ENCODE measurements around the gene IKBKE. TPM values are rescaled to one million over a fixed set of nuclear protein-coding genes. Genes with fewer than 3 reads are reported as not detected.

IKBKE gene
- polyA plus RNA-seq, 1 donor from 2014 or later: not detected

GRCh38 chr1:206451134-206451686 lies 19.1 kb upstream of the IKBKE start:
- H4K20me1 ChIP-seq (ENCODE audit: insufficient read depth): no peaks in the 10 kb centered on the region
- H3K79me2 ChIP-seq (replicated peaks; ENCODE audit: insufficient read depth, low read length): no peaks in the 10 kb centered on the region
- H3F3A ChIP-seq (ENCODE audit: insufficient read depth, low read length, poor library complexity, severe bottlenecking): no peaks in the 10 kb centered on the region
- H3K4me3 ChIP-seq (ENCODE audit: low read length): no peak overlapping the region
- H3K9ac ChIP-seq (ENCODE audit: low read length): no peak overlapping the region
- no peaks in the 10 kb centered on the region for H3K9me3 ChIP-seq (ENCODE audit: low read length)
- no peak overlapping the region for H3K4me2 ChIP-seq (ENCODE audit: low read length)
- peaks cover 8% of the 10 kb centered on the region for H3K36me3 ChIP-seq (ENCODE audit: insufficient read depth, low read length)
- no peaks in the 10 kb centered on the region for H3K27me3 ChIP-seq (ENCODE audit: insufficient read depth, low read depth, low read length)
- TF ChIP-seq MXI1 (conservative IDR thresholded peaks at IDR 0.05; ENCODE audit: poor library complexity, severe bottlenecking) (no peak), SMC3 (conservative IDR thresholded peaks at IDR 0.05; ENCODE audit: poor library complexity) (no peak), RAD21 (conservative IDR thresholded peaks at IDR 0.05) (no peak), EZH2 (IDR thresholded peaks at IDR 0.05; ENCODE audit: borderline replicate concordance, insufficient read depth, low read length, poor library complexity, severe bottlenecking) (no peak), POLR2AphosphoS5 (IDR thresholded peaks at IDR 0.05) (no peak), CTCF (IDR thresholded peaks at IDR 0.05; ENCODE audit: poor library complexity, severe bottlenecking) (no peak), TAF1 (IDR thresholded peaks at IDR 0.05; ENCODE audit: low read depth) (no peak), EP300 (conservative IDR thresholded peaks at IDR 0.05; ENCODE audit: poor library complexity, severe bottlenecking) (no peak), REST (IDR thresholded peaks at IDR 0.05; ENCODE audit: borderline replicate concordance) (no peak)
- H3K9me2 ChIP-seq (ENCODE audit: insufficient read depth, low read length): no peaks in the 10 kb centered on the region
- no peak overlapping the region for H3K27ac ChIP-seq (ENCODE audit: low read length)
- no peak overlapping the region for H2AFZ ChIP-seq (ENCODE audit: low read depth, low read length)

- no peak overlapping the region for H3K4me2 ChIP-seq (ENCODE audit: low read length)
- no peaks in the 10 kb centered on the region for H4K20me1 ChIP-seq (ENCODE audit: insufficient read depth)
- H3F3A ChIP-seq (ENCODE audit: insufficient read depth, low read length, poor library complexity, severe bottlenecking): no peaks in the 10 kb centered on the region
- H3K27me3 ChIP-seq (ENCODE audit: insufficient read depth, low read depth, low read length): no peaks in the 10 kb centered on the region
- H3K27ac ChIP-seq (ENCODE audit: low read length): no peak overlapping the region
- no peaks in the 10 kb centered on the region for H3K79me2 ChIP-seq (replicated peaks; ENCODE audit: insufficient read depth, low read length)
- H2AFZ ChIP-seq (ENCODE audit: low read depth, low read length): no peak overlapping the region
- H3K36me3 ChIP-seq (ENCODE audit: insufficient read depth, low read length): peaks cover 8% of the 10 kb centered on the region
- no peaks in the 10 kb centered on the region for H3K9me2 ChIP-seq (ENCODE audit: insufficient read depth, low read length)
- TF ChIP-seq POLR2AphosphoS5 (IDR thresholded peaks at IDR 0.05) (no peak), TAF1 (IDR thresholded peaks at IDR 0.05; ENCODE audit: low read depth) (no peak), RAD21 (conservative IDR thresholded peaks at IDR 0.05) (no peak), SMC3 (conservative IDR thresholded peaks at IDR 0.05; ENCODE audit: poor library complexity) (no peak), CTCF (IDR thresholded peaks at IDR 0.05; ENCODE audit: poor library complexity, severe bottlenecking) (no peak), EP300 (conservative IDR thresholded peaks at IDR 0.05; ENCODE audit: poor library complexity, severe bottlenecking) (no peak), EZH2 (IDR thresholded peaks at IDR 0.05; ENCODE audit: borderline replicate concordance, insufficient read depth, low read length, poor library complexity, severe bottlenecking) (no peak), REST (IDR thresholded peaks at IDR 0.05; ENCODE audit: borderline replicate concordance) (no peak), MXI1 (conservative IDR thresholded peaks at IDR 0.05; ENCODE audit: poor library complexity, severe bottlenecking) (no peak)
- H3K9ac ChIP-seq (ENCODE audit: low read length): no peak overlapping the region
- no peak overlapping the region for H3K4me3 ChIP-seq (ENCODE audit: low read length)
- H3K9me3 ChIP-seq (ENCODE audit: low read length): no peaks in the 10 kb centered on the region
Measured at GRCh38 chr1:206453111-206453510, 17.2 kb upstream of the IKBKE start.
